HEK293T (cell line): ENCODE data around the gene DCP2.

Experiments used
- CTCF ChIA-PET: fragments of 350-600 bp; formaldehyde crosslinking; extraction: SDS; loops from one replicate; lab custom pipeline; 2021; ENCODE audit warnings: antibody characterized with exemption, inconsistent platforms; lab: Yijun Ruan, JAX
- POLR2A ChIA-PET: fragments of 350-600 bp; formaldehyde crosslinking; extraction: SDS; loops from one replicate; lab custom pipeline; 2020; ENCODE audit warnings: antibody characterized with exemption, inconsistent platforms; lab: Yijun Ruan, JAX
- DNase-seq: peaks from one replicate; pipeline ENCODE4 v3.0.0; 2012; ENCODE audit warnings: mixed read lengths; ENCODE audit errors: extremely low spot score
- ARNT ChIP-seq: fragments of 450-650 bp; IDR thresholded peaks from 2 replicates; pipeline ENCODE4 v1.6.1; 2017; ENCODE audit warnings: mild to moderate bottlenecking
- BHLHE40 ChIP-seq: fragments of 450-650 bp; IDR thresholded peaks from 2 replicates; pipeline ENCODE4 v1.6.1; 2016; ENCODE audit warnings: mild to moderate bottlenecking, moderate library complexity, borderline replicate concordance
- CTBP1 ChIP-seq: fragments of 450-650 bp; IDR thresholded peaks from 2 replicates; pipeline ENCODE4 v1.6.1; 2016; ENCODE audit warnings: borderline replicate concordance
- ELF4 ChIP-seq: fragments of 450-650 bp; IDR thresholded peaks from 2 replicates; pipeline ENCODE4 v1.6.1; 2017; ENCODE audit warnings: antibody characterized with exemption
- FOXA1 ChIP-seq: fragments of 450-650 bp; IDR thresholded peaks from 2 replicates; pipeline ENCODE4 v1.6.1; 2016; ENCODE audit warnings: mild to moderate bottlenecking
- FOXK2 ChIP-seq: fragments of 450-650 bp; IDR thresholded peaks from 2 replicates; pipeline ENCODE4 v1.6.1; 2016; ENCODE audit warnings: mild to moderate bottlenecking
- FOXM1 ChIP-seq: fragments of 450-650 bp; IDR thresholded peaks from 2 replicates; pipeline ENCODE4 v1.6.1; 2017; ENCODE audit warnings: mild to moderate bottlenecking, borderline replicate concordance
- HDGF ChIP-seq: fragments of 450-650 bp; IDR thresholded peaks from 2 replicates; pipeline ENCODE4 v1.6.1; 2017; ENCODE audit warnings: antibody characterized with exemption, borderline replicate concordance
- L3MBTL2 ChIP-seq: fragments of 450-650 bp; conservative IDR thresholded peaks from 2 replicates; pipeline ENCODE4 v1.6.1; 2016; ENCODE audit warnings: mild to moderate bottlenecking
- LEF1 ChIP-seq: fragments of 450-650 bp; IDR thresholded peaks from 2 replicates; pipeline ENCODE4 v1.6.1; 2017; ENCODE audit warnings: mild to moderate bottlenecking, borderline replicate concordance
- NFRKB ChIP-seq: fragments of 450-650 bp; IDR thresholded peaks from 2 replicates; pipeline ENCODE4 v1.6.1; 2016; ENCODE audit warnings: mild to moderate bottlenecking, moderate library complexity
- PKNOX1 ChIP-seq: fragments of 450-650 bp; IDR thresholded peaks from 2 replicates; pipeline ENCODE4 v1.6.1; 2016
- SP1 ChIP-seq: fragments of 450-650 bp; IDR thresholded peaks from 2 replicates; pipeline ENCODE4 v1.6.1; 2017
- SUZ12 ChIP-seq: fragments of 450-650 bp; IDR thresholded peaks from 2 replicates; pipeline ENCODE4 v1.6.1; 2016; ENCODE audit warnings: mild to moderate bottlenecking
- TARDBP ChIP-seq: fragments of 450-650 bp; IDR thresholded peaks from 2 replicates; pipeline ENCODE4 v1.6.1; 2016
- ZNF384 ChIP-seq: fragments of 450-650 bp; IDR thresholded peaks from 2 replicates; pipeline ENCODE4 v1.6.1; 2016

Gene DCP2

DNA sequence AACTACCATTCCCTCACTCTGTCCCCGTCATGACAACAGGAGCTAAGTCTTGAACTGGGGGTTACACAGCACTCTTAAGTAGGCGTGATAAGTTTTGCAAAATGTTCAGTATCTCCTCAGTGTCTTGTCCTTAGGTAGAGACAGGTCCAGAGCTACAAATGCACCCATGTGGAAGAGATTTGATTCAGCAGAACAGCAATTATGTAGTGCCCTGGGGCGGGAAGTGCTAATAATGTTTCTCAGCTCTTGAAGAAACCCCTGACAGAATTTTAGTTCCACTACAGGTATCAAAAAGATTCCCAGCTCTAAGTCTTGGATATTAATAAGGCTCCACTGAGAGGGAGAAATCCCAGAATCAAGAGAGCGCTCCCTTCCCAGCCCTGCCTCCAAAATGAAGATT, 49.6 kb downstream of the DCP2 start:
- POLR2A ChIA-PET = interaction anchor here (1.1 kb wide), 1 partner anchor 50 kb away, joined by 3 read pairs; the partner anchor contains the start of gene DCP2
- TF ChIP-seq SUZ12 (no peak), LEF1 (no peak), FOXA1 (no peak), ZNF384 (no peak), SP1 (no peak)
- no peak for DNase-seq
- CTCF ChIA-PET = no interaction called here

GRCh38 chr5:113027015-113027414, 50.4 kb downstream of the DCP2 start:
- POLR2A ChIA-PET = no interaction called here
- CTCF ChIA-PET = no interaction called here
- TF ChIP-seq TARDBP (no peak), NFRKB (no peak), SUZ12 (no peak), ARNT (no peak), CTBP1 (no peak), ELF4 (no peak), FOXM1 (no peak)
- DNase-seq = no peak

DNA sequence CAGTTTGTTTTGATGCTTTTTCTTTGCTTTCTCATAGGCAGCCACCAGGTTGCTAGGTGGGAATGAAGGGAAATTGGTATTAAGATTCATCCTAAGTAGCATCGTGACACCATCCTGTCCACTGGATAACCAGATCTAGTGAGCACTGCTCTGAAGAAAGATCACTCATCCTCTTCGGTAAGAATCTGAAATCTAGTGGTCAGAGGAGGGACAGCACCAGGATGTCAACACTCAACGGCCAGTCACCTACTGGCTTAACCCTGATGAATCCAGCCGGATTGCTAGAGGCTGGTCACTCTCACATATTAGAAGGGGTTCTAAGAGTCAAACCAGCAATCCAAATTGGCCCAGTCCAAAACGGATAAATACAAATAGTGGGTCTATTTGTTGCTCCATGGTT, 50.8 kb downstream of the DCP2 start:
- POLR2A ChIA-PET = interaction anchor here (0.8 to 1.1 kb wide), 2 partner anchors 51 to 267 kb away, joined by 3 read pairs; partner anchors contain the start of gene DCP2
- DNase-seq = no peak
- CTCF ChIA-PET = no interaction called here
- TF ChIP-seq ZNF384 (no peak), NFRKB (no peak), BHLHE40 (no peak), ELF4 (no peak), HDGF (no peak), FOXA1 (no peak), CTBP1 (no peak), ARNT (no peak), SP1 (no peak), PKNOX1 (no peak), FOXM1 (no peak), FOXK2 (no peak), SUZ12 (no peak), L3MBTL2 (no peak), LEF1 (no peak), TARDBP (no peak)

- POLR2A ChIA-PET = no interaction called here
- CTCF ChIA-PET = no interaction called here
- TF ChIP-seq HDGF (no peak), PKNOX1 (no peak), ELF4 (no peak), ARNT (no peak), L3MBTL2 (no peak), CTBP1 (no peak), FOXM1 (no peak), BHLHE40 (no peak)
- DNase-seq = no peak
These were observed 53.0 kb downstream of the DCP2 start for GRCh38 chr5:113029614-113030013.

- no peak for TF ChIP-seq FOXM1
- TF ChIP-seq L3MBTL2 = no peak
- ChIA-PET CTCF (no interaction called here), POLR2A (no interaction called here)
- DNase-seq = no peak
These were observed 54.5 kb downstream of the DCP2 start for GRCh38 chr5:113031104-113031503.

GRCh38 chr5:113031557-113031956, 55.0 kb downstream of the DCP2 start:
- POLR2A ChIA-PET = no interaction called here
- DNase-seq = no peak
- CTCF ChIA-PET = no interaction called here
- TF ChIP-seq CTBP1 (no peak), BHLHE40 (no peak), TARDBP (no peak), PKNOX1 (no peak), ELF4 (no peak), FOXA1 (no peak), LEF1 (no peak), L3MBTL2 (no peak), NFRKB (no peak), FOXM1 (no peak), FOXK2 (no peak), ARNT (no peak), HDGF (no peak), SP1 (no peak), SUZ12 (no peak), ZNF384 (no peak)

GRCh38 chr5:113034182-113034773, 57.7 kb downstream of the DCP2 start:
- no peak for DNase-seq
- ChIA-PET CTCF (no interaction called here), POLR2A (no interaction called here)

More at GRCh38 chr5:113034182-113034773, 57.7 kb downstream of the DCP2 start:
- TF ChIP-seq ARNT (no peak), FOXK2 (no peak), FOXA1 (no peak), SUZ12 (no peak), L3MBTL2 (no peak), TARDBP (no peak), ELF4 (no peak), LEF1 (no peak), HDGF (no peak), PKNOX1 (no peak), FOXM1 (no peak), ZNF384 (no peak), SP1 (no peak), NFRKB (no peak), BHLHE40 (no peak), CTBP1 (no peak)
